ENCODE measurements around the gene DHX57. TPM values are rescaled to one million over a fixed set of nuclear protein-coding genes. Genes with fewer than 3 reads are reported as not detected.

Gene DHX57
- total RNA-seq, 4 donors from 2014 or later = 5.3 to 31.2 (median 18.6) TPM

DNA sequence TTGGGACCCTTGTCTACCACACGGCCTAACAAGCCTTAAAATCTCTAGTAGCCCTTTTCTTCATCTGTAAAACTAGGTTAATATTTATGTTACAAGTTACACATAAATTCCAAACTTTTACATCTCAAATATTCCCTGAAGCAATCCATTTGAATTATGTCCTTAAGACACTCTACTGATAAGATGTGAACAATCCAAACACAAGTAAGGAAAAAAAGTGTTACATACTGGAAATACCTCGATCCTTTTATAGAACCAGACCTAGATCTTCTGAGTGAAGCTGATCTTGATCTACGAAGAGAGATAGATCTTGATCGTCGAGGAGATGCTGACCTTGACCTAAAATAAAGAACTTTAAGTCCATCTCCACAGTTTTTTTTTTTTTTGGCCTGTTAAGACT is 127.9 kb downstream of the DHX57 start:
- no peaks in the 10 kb centered on the region for H3K27me3 ChIP-seq
- intact Hi-C loops (cut with DNase I; ENCODE audit: low total_unique reads) = loop anchor here (10.0 kb wide), 2 partner anchors 163 to 213 kb away; no protein-coding TSS in a partner anchor
- no peaks in the 10 kb centered on the region for H3K36me3 ChIP-seq
- no peaks in the 10 kb centered on the region for H3K9me3 ChIP-seq
- no peak for DNase-seq
- peaks cover 20% of the 10 kb centered on the region in 2 donors for H3K4me1 ChIP-seq
- H3K27ac ChIP-seq = peak overlapping the region; percentile 28 to 44
- no peak for TF ChIP-seq CTCF (IDR thresholded peaks at IDR 0.05)
- no peak for TF ChIP-seq POLR2A (IDR thresholded peaks at IDR 0.05)
- H3K4me3 ChIP-seq = no peak overlapping the region

Small RNAs within 50 kb of the gene (small RNA-seq; reads per million reads assigned to genes)
- gene RNU6-851P = not detected

Other genes starting within 250 kb of the DHX57 start
- gene GALM, start 209.8 kb downstream of the DHX57 start, total RNA-seq = 100 to 1,000 TPM in 1 of 4 donors, 10 to 100 TPM in 1, 1 to 10 TPM in 2; 6.2 to 104 (median 14.8) TPM
- 100 to 1,000 TPM in 3 of 4 donors, 10 to 100 TPM in 1; 94.4 to 163 (median 128) TPM for gene SRSF7, start 124.6 kb downstream of the DHX57 start, total RNA-seq
- 10 to 100 TPM in 1 of 4 donors, 1 to 10 TPM in 3; 1.8 to 11.9 (median 5.4) TPM for gene GEMIN6, start 97.7 kb downstream of the DHX57 start, total RNA-seq
- 10 to 100 TPM in 2 of 4 donors, 1 to 10 TPM in 2; 2.0 to 16.3 (median 10.6) TPM for gene MORN2, start within 50 bp of the DHX57 start, total RNA-seq
- 1 to 10 TPM in 3 of 4 donors, under 1 TPM in 1; 0.88 to 5.9 (median 2.2) TPM for gene ARHGEF33, start 13.9 kb upstream of the DHX57 start, total RNA-seq
- 100 to 1,000 TPM in 1 of 4 donors, 10 to 100 TPM in 3; 13.3 to 107 (median 40.8) TPM for gene SOS1, start 245.1 kb upstream of the DHX57 start, total RNA-seq